ENCODE data around the gene THBS1. TPM values are rescaled to one million over a fixed set of nuclear protein-coding genes. Genes with fewer than 3 reads are reported as not detected.
A peak's percentile ranks its signal among the peaks of the same experiment; 100 is the strongest.

Gene THBS1
- total RNA-seq, 2 donors from 2014 or later = 0.66 to 3.5 TPM

- no peak for ATAC-seq (replicated peaks)
- H3K27me3 Mint-ChIP-seq = peaks cover 15% of the 10 kb centered on the region
- H3K4me3 Mint-ChIP-seq = peak overlapping the region; percentile 70
- H3K4me1 Mint-ChIP-seq = peaks cover 14% of the 10 kb centered on the region
- no peaks in the 10 kb centered on the region for H3K9me3 Mint-ChIP-seq
- H3K27ac Mint-ChIP-seq = no peak overlapping the region
- no peaks in the 10 kb centered on the region for H3K36me3 Mint-ChIP-seq (ENCODE audit: low read depth)
Observed at GRCh38 chr15:39581793-39582285, 960 bp downstream of the THBS1 start.

GRCh38 chr15:39582286-39582976 is 1.6 kb downstream of the THBS1 start:
- peaks cover 12% of the 10 kb centered on the region for H3K27me3 Mint-ChIP-seq

GRCh38 chr15:39582977-39583595 is 2.2 kb downstream of the THBS1 start:
- Mint-ChIP-seq H3K27ac (no peak overlapping the region), H3K4me3 (no peak overlapping the region), H3K27me3 (peaks cover 10% of the 10 kb centered on the region), H3K4me1 (peaks cover 14% of the 10 kb centered on the region), H3K9me3 (no peaks in the 10 kb centered on the region), H3K36me3 (ENCODE audit: low read depth) (no peaks in the 10 kb centered on the region)
- no peak for ATAC-seq (replicated peaks)

More at GRCh38 chr15:39582286-39582976, 1.6 kb downstream of the THBS1 start:
- H3K4me3 Mint-ChIP-seq = peak overlapping the region; percentile 70
- no peaks in the 10 kb centered on the region for H3K36me3 Mint-ChIP-seq (ENCODE audit: low read depth)
- peaks cover 14% of the 10 kb centered on the region for H3K4me1 Mint-ChIP-seq
- no peak overlapping the region for H3K27ac Mint-ChIP-seq
- H3K9me3 Mint-ChIP-seq = no peaks in the 10 kb centered on the region
- no peak for ATAC-seq (replicated peaks)

GRCh38 chr15:39583596-39584265 is 2.9 kb downstream of the THBS1 start:
- Mint-ChIP-seq H3K4me1 (peaks cover 14% of the 10 kb centered on the region), H3K27ac (no peak overlapping the region), H3K27me3 (peaks cover 9% of the 10 kb centered on the region), H3K4me3 (no peak overlapping the region), H3K9me3 (no peaks in the 10 kb centered on the region), H3K36me3 (ENCODE audit: low read depth) (no peaks in the 10 kb centered on the region)
- ATAC-seq (replicated peaks) = no peak

- H3K27me3 Mint-ChIP-seq = peaks cover 9% of the 10 kb centered on the region
- no peak overlapping the region for H3K4me3 Mint-ChIP-seq
- H3K4me1 Mint-ChIP-seq = peaks cover 14% of the 10 kb centered on the region
- H3K9me3 Mint-ChIP-seq = no peaks in the 10 kb centered on the region
- no peaks in the 10 kb centered on the region for H3K36me3 Mint-ChIP-seq (ENCODE audit: low read depth)
- ATAC-seq (replicated peaks) = no peak
- H3K27ac Mint-ChIP-seq = no peak overlapping the region
Observed at GRCh38 chr15:39584266-39584659, 3.4 kb downstream of the THBS1 start.

GRCh38 chr15:39584662-39585388 is 3.9 kb downstream of the THBS1 start:
- no peak for ATAC-seq (replicated peaks)
- Mint-ChIP-seq H3K27me3 (peaks cover 7% of the 10 kb centered on the region), H3K27ac (no peak overlapping the region), H3K4me1 (peaks cover 11% of the 10 kb centered on the region), H3K36me3 (ENCODE audit: low read depth) (no peaks in the 10 kb centered on the region), H3K9me3 (no peaks in the 10 kb centered on the region), H3K4me3 (no peak overlapping the region)

GRCh38 chr15:39585389-39585841 is 4.5 kb downstream of the THBS1 start:
- ATAC-seq (replicated peaks) = no peak

GRCh38 chr15:39585871-39586301 is 5.0 kb downstream of the THBS1 start:
- H3K27ac Mint-ChIP-seq = no peak overlapping the region
- no peaks in the 10 kb centered on the region for H3K9me3 Mint-ChIP-seq
- no peak for ATAC-seq (replicated peaks)
- no peak overlapping the region for H3K4me3 Mint-ChIP-seq
- no peaks in the 10 kb centered on the region for H3K36me3 Mint-ChIP-seq (ENCODE audit: low read depth)
- peaks cover 9% of the 10 kb centered on the region for H3K4me1 Mint-ChIP-seq
- H3K27me3 Mint-ChIP-seq = peaks cover 6% of the 10 kb centered on the region

More at GRCh38 chr15:39585389-39585841, 4.5 kb downstream of the THBS1 start:
- H3K9me3 Mint-ChIP-seq = no peaks in the 10 kb centered on the region
- H3K27ac Mint-ChIP-seq = no peak overlapping the region
- peaks cover 6% of the 10 kb centered on the region for H3K27me3 Mint-ChIP-seq
- H3K4me1 Mint-ChIP-seq = peaks cover 9% of the 10 kb centered on the region
- no peaks in the 10 kb centered on the region for H3K36me3 Mint-ChIP-seq (ENCODE audit: low read depth)
- H3K4me3 Mint-ChIP-seq = no peak overlapping the region

- H3K4me1 Mint-ChIP-seq = peaks cover 5% of the 10 kb centered on the region
Observed at GRCh38 chr15:39586387-39587095, 5.7 kb downstream of the THBS1 start.

GRCh38 chr15:39587096-39587721 is 6.3 kb downstream of the THBS1 start:
- Mint-ChIP-seq H3K4me1 (peaks cover 5% of the 10 kb centered on the region), H3K27me3 (no peaks in the 10 kb centered on the region), H3K4me3 (no peak overlapping the region), H3K9me3 (no peaks in the 10 kb centered on the region), H3K27ac (no peak overlapping the region), H3K36me3 (ENCODE audit: low read depth) (no peaks in the 10 kb centered on the region)
- ATAC-seq (replicated peaks) = no peak

More at GRCh38 chr15:39586387-39587095, 5.7 kb downstream of the THBS1 start:
- H3K9me3 Mint-ChIP-seq = no peaks in the 10 kb centered on the region
- H3K27ac Mint-ChIP-seq = no peak overlapping the region
- no peaks in the 10 kb centered on the region for H3K36me3 Mint-ChIP-seq (ENCODE audit: low read depth)
- no peak overlapping the region for H3K4me3 Mint-ChIP-seq
- peaks cover 2% of the 10 kb centered on the region for H3K27me3 Mint-ChIP-seq
- no peak for ATAC-seq (replicated peaks)

GRCh38 chr15:39587731-39588530 is 7.1 kb downstream of the THBS1 start:
- Mint-ChIP-seq H3K4me3 (no peak overlapping the region), H3K27ac (no peak overlapping the region), H3K9me3 (no peaks in the 10 kb centered on the region), H3K4me1 (peaks cover 5% of the 10 kb centered on the region), H3K36me3 (ENCODE audit: low read depth) (peaks cover 6% of the 10 kb centered on the region), H3K27me3 (no peaks in the 10 kb centered on the region)
- no peak for ATAC-seq (replicated peaks)

- Mint-ChIP-seq H3K27ac (no peak overlapping the region), H3K4me3 (no peak overlapping the region), H3K27me3 (no peaks in the 10 kb centered on the region), H3K9me3 (no peaks in the 10 kb centered on the region), H3K4me1 (peaks cover 5% of the 10 kb centered on the region), H3K36me3 (ENCODE audit: low read depth) (peaks cover 9% of the 10 kb centered on the region)
- no peak for ATAC-seq (replicated peaks)
Observed at GRCh38 chr15:39588531-39589192, 7.8 kb downstream of the THBS1 start.

Data from activated T-helper 17 cell treated with anti-CD3 and anti-CD28 coated beads, Interleukin-2, amount 50 U/mL, for 72 hours (primary cell).